KG1 (cell line): Measurements from ENCODE around the gene CHST6.
"Not testable (repeated sequence)": the region's sequence is repeated elsewhere in the genome, so short reads cannot be mapped to it uniquely, and the experiment has no call there.

Experiments
- DNase-seq: peaks from one replicate; lab custom pipeline; 2025; lab: John Stamatoyannopoulos, UW

Gene CHST6

DNA sequence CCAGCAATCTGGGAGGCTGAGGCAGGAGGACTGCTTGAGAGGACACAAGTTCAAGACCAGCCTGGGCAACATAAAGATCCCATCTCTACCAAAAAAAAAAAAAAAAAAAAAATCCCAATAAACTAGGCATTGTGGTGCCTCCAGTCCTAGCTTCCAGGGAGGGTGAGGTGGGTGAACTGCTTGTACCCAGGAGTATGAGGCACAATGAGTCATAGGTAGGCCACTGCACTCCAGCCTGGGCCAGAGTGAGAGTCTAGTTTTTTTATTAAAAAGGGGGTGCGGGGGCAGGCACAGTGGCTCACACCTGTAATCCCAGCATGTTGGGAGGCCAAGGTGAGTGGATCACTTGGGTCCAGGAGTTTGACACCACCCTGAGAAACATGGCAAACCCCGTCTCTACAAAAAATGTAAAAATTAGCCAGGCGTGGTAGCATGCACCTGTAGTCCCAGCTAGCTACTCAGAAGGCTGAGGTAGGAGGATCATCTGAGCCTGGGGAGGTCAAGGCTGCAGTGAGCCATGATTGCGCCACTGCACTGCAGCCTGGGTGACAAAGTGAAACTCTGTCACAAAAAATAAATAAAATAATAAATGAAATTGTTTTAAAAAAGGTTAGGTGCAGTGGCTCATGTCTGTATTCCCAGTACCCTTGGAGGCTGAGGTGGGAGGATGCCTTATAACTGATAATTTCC lies 7.8 kb upstream of the CHST6 start:
- no peak for DNase-seq

DNA sequence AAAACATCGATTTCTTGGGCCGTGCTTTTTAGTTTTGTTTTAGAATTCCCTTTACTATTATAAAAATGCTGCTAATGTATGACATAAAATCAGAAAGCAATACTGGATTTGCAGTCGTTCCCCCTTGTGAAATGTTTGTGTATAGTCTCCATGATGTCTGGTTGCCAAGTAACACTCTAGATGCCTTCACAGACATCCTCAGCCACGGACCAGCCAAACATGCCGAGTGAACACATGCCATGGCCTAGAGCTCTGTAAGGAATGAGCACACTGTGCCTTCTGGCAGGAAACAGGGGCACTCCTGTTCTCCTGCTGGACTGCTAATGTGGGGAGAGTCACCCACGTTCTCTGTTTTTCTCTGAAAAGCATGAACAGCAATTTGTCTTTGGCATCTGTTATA lies 6.6 kb upstream of the CHST6 start:
- not testable (repeated sequence) for DNase-seq

DNA sequence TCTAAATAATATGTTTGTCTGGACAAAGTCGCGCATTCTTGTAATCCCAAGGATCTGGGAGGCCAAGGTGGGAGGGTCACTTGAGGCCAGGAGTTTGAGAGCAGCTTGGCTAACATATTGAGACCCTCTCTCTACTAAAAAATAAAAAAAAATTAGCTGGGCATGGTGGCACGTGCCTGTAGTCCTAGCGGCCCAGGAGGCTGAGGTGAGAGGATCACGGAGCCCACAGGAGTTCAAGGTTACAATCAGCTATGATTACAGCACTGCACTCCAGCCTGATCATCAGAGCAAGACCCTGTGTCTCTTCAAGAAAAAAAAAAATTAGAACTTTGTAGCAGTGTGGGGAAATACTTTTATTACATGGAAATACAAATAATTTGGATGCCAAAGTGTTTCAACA lies 6.1 kb upstream of the CHST6 start:
- DNase-seq: no peak

GRCh38 chr16:75498605-75499322 lies 3.5 kb upstream of the CHST6 start:
- not testable (repeated sequence) for DNase-seq

GRCh38 chr16:75497558-75497957 lies 2.3 kb upstream of the CHST6 start:
- DNase-seq: no peak

DNA sequence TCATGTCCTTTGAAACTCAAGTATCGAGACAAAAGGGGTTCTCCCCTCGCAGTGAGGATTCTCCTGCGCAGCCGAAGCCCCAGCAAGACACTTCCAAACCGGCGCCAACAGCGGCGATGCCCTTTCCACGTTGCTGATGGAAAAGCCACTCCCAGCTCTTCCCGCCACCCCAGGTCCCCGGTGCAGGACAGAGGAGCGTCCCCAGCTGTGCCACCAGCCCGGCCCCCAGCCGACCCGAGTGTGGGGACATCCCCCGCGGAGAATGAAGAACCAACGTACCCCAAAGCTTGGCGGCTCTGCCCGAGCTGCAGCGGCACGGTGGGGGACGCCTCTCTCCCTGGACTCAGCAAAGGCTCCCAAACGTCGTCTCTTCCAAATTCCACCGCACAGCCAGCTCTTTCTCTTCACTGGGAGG lies 573 bp downstream of the CHST6 start:
- no peak for DNase-seq

GRCh38 chr16:75494184-75494583 lies 1.1 kb downstream of the CHST6 start:
- DNase-seq: no peak

GRCh38 chr16:75491876-75492275 lies 3.4 kb downstream of the CHST6 start:
- no peak for DNase-seq

GRCh38 chr16:75488322-75488721 lies 6.9 kb downstream of the CHST6 start:
- DNase-seq: no peak

DNA sequence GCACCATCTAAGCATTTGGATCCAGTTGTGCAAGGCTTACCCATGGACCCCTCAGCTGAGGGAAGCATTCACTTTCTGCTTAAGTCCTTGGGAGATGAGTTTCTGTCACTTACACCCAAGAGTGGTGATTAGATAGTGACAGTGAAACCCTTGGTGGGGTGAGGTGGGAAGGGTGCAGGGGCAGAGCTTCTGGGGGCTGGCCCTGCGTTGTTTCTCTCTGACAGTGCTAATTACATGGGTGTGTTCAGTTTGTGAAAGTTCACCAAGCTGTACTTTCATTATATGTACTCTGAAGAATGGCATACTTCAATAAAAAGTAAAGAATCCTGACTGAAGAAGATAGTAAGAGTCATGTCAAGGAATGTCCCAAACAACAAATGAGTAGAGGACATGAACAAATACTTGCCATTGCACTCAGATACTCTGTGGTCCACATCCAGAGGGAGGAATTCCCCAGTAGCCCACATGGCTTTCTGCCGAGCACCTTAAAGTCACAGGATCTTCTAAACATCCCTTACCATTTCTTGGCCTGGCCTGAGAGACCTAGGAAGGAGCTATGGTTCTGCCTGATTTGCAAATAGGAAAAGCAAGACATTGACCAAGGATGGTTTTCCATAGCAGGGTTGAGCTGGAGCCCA lies 8.4 kb downstream of the CHST6 start:
- no peak for DNase-seq

DNA sequence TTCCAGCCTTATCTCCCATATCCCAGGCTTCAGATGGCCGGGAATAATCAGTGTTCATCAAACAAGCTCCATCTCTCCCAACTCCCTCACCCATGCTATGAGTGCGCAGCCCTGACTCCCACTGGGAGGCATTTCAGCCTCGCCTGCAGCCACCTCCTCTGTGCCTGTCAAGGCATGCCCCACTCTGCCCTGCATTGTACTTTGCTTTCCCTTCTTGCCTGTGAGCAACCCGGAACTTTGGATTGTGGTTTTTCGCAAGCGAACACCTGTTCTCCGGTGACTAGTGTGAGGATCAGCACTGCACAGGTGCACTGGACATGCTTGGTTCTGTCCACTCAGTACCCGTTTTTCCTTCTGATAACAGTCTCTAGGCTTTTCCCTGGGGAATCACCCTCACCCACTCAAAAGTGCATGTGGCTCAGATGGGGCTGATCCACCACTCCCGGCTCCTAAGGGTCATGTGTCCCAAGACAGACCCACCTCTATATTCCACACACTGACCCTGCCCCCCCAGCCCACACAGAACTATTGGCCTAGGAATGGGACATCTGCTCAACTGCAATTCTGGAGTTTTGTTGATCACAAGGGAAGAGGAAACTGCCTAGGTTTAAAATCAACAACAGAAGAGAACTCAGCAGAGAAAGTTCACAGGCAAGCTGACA lies 9.1 kb downstream of the CHST6 start:
- no peak for DNase-seq

DNA sequence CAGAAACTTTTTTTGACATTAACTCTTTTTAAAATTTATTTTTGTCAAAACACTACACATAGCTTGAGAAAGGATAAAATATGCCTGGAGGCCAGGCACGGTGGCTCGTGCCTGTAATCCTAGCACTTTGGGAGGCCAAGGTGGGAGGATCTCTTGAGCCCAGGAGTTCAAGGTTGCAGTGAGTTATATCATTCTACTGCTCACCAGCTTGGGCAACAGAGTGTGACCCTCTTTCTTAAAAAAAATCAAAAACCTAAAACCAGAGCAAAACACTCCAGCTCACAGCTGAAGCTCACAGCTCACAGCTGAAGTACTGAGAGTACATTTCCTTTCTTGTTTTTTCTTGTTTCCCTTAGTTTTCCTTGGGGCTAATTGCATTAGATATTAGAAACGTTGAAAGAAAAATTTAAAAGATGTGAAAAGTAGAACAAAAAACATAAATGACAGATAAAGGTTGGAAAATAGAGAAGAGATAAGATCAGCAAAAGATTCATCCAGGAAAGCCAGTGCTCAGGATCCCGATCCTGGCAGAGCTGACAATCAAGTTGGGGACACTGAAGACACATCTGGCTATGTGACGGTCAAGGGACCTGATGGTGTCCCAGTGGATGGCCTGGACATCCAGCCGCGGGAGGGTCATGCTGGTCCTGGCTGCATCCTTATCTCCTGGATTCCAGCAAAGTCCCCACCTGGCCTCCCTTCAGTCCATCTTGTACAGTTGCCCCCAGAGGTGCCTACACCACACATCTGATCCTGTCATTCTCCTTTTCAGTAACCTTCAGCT lies 9.8 kb downstream of the CHST6 start:
- no peak for DNase-seq

DNA sequence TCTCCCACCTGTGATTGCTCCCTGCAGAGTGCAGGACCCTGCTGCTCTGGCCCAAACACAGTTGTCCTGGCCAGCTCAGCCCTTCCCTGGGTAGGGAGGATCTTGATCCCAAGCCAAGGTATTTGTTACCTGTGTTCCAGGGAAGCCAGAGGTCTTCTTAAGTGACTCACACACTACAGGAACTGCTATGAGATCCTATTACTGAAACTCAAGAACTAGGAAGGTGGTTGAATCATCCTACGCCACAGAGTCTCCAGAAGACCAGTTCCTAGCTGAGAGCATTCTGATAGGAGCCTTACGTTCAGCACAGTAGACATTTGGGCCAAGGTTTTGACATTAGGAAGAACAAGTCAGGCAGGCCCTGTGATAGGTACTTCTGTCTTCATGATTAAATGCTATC lies 12.0 kb downstream of the CHST6 start:
- DNase-seq: no peak

DNA sequence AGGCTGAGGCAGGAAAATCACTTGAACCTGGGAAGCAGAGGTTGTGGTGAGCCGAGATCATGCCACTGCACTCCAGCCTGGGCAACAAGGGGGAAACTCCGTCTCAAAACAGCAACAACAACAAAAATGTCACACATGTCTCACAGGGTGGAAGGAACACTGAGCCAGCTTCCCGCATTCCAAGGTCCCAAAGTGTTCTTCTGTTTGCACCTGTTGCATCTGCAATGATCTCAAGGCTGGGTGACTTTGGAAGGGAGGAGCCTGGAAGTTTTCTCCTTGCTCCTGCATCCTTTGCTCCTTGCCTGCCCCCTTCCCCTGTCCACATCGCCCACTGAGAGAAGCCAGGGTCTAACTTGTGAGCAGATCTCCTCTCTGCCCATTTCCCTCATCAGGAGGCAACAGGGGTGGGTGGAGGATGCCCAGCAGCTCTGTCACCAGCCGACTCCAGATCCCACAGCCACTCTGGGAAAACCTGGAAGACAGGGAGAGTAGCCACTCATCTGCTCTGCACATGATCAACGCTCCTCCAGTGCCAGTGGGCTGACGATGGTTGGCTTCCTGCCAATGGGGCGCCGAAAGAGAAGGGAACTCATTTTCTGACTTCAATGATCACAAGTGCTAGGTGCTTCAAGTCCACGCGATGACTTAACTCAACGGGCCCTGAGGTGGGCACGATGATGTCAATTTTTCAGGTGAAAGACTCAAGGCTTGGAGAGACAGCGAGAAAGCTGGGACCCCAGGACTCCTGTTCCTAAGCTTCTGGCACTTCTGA lies 12.6 kb downstream of the CHST6 start:
- DNase-seq: no peak

GRCh38 chr16:75481475-75481874 lies 13.8 kb downstream of the CHST6 start:
- no peak for DNase-seq

GRCh38 chr16:75479421-75479990 lies 15.7 kb downstream of the CHST6 start:
- no peak for DNase-seq

DNA sequence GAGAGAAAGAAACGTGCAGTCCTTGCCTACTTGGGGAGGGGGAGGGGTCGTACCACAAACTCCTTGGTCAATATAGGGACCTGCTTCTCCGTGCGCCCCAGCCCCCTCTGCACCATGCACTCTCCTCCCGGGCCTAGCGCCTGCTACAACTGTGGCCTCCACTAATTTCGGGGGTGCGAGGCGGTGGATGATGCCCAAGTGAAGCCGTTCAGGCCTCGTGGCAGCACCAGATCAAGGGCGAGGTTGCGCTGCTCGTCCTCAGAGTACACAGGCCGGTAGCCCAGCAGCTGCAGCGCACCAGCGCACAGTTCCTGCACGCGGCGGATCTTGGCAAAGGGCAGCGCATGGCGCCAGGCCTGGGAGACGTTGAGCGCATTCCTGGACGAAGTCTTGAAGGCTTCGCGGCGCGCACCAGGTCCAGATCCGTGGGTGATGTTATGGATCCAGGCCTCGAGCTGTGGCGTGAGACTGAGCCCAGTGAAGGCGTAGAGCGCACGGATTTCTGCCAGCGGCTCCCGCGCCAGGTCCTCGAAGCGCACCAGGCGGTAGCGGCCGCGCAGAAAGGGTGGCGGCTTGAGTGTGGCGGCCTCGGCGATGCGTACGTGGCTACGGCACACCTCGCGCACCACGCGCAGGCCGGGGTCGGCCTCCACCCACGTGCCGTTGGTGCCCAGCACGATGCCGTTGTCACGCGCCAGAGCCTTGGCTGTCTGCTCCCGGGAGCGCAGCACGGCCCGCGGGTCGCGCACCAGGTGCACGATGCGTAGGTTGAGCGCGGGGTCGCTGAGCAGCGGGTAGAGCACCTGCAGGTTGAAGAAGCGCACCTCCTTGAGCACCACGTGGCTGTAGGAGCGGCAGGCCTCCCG lies 16.5 kb downstream of the CHST6 start:
- no peak for DNase-seq

DNA sequence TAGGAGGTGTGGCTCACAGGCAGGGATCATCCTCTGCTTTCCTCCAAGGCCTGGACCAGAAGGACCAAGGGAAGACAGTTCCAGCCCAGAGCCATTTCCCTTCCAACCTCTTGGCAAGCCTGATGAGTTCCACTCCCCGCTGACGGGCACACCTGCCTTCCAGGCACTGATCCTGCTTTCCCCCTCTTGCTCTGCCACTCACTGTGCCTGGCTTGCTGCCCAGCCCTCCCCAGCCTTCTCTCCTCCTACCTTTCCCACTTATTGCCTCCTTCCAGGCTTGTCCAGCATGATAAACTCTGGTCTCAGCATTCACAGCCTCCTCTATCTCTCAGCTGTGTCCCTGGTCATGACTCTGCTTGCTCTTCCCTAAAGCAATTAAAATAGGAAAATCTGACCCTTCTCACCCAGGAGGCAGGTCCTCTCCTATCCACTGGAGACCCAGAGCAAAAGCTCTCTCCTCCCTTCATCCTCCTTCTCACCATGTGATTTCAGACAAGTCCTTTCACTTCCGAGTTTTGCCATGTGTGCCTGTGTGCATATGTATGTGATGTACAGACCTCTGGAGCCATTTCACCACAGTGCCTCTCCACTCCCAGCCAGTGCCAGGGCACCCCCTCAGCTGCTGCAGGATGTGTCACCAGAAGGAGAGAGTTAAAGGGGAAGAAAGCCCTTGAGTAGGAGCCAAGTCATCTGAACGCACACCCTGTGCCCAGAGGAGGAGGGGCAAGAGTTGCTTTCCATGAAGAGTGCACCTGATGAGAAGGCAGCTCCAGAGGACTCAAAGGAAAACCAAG lies 17.4 kb downstream of the CHST6 start:
- DNase-seq: no peak

DNA sequence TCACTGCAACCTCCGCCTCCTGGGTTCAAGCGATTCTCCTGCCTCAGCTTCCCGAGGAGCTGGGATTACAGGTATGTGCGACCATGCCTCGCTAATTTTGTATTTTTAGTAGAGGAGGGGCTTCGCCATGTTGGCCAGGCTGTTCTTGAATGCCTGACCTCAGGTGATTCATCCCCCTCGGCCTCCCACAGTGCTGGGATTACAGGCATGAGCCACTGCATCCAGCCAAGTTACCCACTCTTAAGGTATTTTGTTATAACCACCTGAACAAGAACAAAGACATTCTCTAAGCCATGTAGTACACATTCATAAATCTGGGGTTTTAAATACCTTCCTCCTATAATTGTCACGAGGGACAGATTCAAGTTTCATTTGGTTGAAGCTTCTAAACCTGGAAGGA lies 18.4 kb downstream of the CHST6 start:
- DNase-seq: no peak
